LHCN-M2 (cell line): Measurements from ENCODE around the gene PDIA6. TPM values are rescaled to one million over a fixed set of nuclear protein-coding genes. Genes with fewer than 3 reads are reported as not detected.

Experiments
- DNase-seq: peaks from one replicate; pipeline ENCODE4 v3.0.0-alpha.2; 2012; ENCODE audit warnings: low read depth
- polyA plus RNA-seq: library from polyadenylated mRNA; unstranded; fragments of >200 nt; gene quantifications from one replicate; pipeline ENCODE4 v1.2.1, GENCODE V29; 2012; ENCODE audit warnings: missing spikeins
- total RNA-seq: library from RNA; depleted of rRNA; stranded (reverse); fragments of >200 nt; gene quantifications from 2 replicates; pipeline ENCODE4 v1.2.3, GENCODE V29; 2014; rRNA removed

The PDIA6 gene, protein sequence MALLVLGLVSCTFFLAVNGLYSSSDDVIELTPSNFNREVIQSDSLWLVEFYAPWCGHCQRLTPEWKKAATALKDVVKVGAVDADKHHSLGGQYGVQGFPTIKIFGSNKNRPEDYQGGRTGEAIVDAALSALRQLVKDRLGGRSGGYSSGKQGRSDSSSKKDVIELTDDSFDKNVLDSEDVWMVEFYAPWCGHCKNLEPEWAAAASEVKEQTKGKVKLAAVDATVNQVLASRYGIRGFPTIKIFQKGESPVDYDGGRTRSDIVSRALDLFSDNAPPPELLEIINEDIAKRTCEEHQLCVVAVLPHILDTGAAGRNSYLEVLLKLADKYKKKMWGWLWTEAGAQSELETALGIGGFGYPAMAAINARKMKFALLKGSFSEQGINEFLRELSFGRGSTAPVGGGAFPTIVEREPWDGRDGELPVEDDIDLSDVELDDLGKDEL
- 256 and 274 TPM in 2 replicates for total RNA-seq
- polyA plus RNA-seq, result 152 TPM

DNA sequence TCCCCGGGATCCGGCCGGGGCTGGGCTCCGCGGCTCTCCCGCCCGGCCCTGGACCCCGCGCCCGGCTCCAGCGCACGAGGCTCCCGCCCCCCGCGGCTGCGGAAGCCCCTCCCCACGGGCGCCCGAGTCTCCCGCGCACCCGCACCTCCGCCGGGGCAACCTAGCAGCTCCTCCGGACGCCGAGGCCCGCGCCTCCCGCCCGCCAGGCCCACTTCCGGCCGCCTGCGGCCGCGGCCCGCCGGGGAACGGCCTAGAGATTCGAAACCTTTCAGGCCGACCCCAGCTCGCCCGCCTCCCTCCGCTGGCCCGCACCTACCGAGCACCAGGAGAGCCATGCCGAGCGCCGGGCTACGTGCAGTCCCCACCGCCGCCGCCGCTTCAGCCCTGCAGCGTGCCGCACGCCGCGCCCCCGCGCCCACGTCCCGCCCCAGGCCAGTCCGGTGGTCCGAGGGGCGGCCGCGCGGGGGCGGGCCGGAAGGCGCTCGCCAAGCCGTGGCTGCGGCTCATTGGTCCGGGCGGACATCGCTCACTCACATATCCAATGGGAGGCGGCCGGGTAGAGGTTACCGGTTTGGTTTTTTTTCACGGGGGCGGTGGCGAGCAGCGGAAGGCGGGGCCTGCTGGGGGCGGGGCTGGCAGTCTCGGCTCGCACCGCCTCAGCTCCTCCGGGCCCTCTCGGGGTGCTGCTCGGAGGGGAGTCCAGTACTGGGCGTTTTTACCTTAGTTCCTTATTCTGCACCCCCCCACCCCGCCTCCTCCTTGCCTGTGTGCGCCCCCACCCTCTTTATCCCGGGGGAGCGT lies at the start of gene PDIA6:
PDIA6 (minus strand) TSS at position 424 of the 801 bp plus-strand sequence; CDS start at position 335, 89 bp downstream.
- DNase-seq, result peak; percentile 93

DNA sequence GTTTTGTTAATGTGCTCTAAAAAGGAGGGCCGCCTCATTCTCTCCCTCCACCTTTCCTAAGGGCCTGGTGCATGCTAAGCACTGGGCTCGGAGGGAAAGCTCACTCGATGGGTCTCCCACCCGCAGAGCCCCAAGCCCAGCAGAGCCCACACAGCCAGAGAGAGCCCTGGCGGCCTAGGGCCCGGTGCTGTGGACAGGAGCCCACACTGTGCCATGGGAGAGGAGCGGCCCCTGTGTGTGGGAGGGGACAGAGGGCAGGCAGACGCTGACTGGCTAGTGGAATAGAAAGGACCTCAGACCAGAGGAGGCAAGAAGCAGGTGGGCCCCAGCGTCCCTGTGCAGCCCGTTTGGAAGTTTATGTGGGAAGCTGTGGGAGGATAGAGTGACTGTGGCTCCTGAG lies 49.7 kb upstream of the PDIA6 start:
- no peak for DNase-seq

DNA sequence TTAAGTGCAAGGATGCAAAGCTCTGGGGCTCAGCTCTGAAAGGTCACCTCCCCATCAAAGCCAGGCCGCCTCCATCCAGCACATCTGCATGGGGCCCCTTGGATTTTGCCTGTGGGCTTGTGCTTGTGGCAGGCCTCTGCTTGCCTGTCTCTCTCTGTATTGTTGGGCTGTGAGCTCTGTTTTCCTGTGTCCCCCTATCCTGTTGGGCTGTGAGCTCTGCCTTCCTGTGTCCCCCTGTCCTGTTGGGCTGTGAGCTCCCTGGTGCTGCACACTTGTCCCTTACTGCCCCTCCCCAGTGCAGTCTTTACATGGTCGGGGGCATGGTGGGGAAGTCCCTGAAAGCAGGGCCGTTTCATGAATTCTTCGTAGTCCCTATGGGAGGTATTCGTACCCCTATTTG lies 49.2 kb upstream of the PDIA6 start:
- DNase-seq, result no peak

DNA sequence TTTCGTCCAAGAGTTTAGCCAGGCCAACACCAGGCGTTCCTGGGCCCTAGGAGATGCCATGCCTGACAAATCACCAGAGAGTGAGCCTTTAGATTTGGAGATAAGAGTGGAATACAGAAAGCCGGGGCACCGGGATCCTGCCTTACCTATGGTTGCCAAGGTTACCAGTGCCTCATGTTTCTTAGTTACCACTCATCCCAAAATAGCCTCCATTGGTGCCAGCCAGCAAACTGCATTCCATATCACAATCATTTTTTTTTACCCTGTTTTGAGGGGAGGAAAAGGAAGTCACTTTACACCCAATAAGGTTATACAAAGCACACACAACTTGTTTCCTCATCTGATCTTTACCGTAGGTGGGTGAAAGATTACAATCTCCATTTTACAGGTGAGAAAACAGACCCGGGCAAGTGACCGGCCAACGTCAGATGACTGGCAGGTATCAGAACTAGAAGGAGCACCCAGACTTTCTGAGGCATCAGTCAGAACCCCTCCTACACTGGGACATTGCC lies 48.3 kb upstream of the PDIA6 start:
- DNase-seq, result no peak

DNA sequence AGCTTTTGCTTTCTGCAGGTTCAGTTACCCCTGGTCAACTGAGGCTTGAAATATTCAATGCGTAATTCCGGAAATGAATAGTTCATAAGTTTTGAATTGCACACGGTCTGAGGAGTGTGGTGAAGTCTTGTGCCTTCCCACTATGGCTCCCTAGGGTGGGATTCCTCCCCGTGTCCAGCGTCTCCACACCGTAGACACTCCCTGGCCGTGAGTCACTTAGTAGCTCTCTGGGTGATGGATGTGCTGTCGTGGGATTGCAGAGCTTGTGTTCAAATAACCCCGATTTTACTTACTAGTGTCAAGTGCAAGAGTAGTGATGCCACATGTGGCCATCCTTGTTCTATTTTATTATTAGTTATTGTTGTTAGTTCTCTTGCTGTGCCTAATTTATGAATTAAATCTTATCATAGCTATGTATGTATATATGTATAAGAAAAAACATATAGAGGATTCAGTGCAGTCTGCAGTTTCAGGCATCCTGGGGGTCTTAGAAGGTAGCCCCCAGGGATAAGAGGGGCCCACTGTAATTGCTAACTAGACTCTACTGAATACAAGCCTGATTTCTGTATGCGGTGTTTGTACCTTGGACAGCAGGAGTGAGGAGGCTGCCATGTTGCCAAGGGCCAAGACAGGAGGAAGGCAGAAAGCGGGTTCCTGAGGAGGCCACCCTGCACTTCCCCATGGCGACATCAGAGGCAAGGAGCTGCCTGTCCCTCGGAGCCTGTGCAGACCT lies 47.7 kb upstream of the PDIA6 start:
- no peak for DNase-seq

DNA sequence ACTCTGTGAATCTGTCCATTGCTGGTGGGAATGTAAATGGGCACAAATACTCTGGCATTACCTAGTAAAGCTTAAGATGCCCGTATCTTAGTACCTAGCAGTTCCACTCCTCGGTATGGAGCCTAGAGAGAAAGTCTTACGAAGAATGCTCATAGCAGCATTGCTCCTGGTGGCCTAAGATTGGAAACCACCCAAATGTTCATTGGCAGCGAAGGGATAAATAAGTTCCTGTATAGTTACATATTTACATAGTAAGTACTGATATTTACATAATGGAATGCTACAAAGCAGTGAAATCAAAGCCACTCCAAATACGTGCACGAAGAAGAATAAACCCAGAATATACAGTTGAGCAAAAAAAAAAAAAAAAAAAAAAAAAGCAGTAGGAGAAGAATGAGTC lies 46.7 kb upstream of the PDIA6 start:
- no peak for DNase-seq

DNA sequence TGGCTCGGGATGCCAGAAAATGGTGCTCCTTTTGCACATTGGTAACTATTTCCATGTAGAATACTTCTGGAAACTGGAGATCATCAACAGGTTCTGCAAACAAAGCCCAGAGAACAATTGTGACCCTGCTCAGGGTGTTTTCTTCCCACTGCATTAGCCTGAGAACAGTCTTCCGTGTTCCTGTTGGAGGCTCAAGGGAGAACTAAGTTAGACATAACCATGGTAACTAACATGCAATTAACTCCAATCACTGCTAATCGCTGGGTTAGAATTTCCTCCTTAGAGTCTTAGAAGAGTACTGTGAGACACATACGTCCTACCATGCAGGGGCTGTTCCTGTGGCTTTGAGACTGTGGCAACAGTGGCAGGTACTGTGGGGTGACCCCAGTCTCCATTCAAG lies 36.0 kb upstream of the PDIA6 start:
- no peak for DNase-seq

DNA sequence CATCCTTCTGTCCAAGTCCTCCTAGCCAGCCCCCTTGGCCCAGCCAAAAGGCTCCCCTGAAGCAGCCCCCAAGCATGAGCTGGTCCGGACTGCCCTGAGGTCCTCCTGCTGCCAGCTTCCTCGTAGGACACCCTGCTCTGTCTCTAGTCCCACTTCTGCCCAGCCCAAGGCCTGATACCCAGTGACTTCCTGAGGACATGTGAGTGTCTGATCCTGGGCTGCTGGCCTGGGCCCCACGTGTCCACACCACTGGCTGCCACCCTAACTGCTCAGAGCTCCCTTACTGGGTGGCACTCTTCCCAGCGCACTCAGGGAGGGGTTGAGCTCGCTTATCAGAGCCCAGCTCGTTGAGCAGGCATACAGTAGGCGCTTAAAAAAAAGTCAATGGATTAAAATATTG lies 34.4 kb upstream of the PDIA6 start:
- no peak for DNase-seq

DNA sequence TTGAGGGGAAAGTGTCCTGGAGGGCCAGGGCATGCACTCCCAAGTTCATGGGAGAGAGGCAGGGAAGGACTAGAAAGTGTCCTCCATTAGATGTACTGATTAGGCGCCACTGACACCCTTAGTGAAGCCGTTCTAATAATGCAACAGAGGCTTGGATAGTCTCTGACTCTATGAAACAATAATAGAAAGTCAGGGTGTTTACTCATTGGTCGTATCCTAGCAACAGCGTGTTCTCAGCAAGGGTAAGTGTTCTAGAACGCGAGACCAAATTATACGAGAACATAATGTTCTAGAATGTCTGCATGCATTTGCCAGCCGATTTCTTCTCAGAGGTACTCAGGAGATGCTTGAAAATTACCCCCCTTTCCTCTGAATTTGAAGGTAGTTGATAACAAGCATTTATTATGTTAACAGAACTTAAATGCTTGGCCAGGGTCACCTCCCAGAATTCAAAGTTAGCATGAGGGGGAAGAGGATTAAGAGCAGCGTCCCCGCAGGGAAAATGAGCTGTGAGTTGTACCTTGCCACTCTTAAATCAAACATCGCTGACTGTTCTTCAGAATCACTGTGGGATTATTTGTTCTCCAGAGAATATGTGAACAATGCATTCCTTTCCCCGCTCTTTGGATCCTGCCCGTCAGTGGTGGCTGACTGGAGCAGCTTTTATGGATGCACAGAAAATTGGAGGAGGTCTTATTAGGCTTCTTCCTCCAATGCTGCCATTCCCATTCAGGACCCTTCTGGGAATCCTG lies 33.7 kb upstream of the PDIA6 start:
- no peak for DNase-seq

DNA sequence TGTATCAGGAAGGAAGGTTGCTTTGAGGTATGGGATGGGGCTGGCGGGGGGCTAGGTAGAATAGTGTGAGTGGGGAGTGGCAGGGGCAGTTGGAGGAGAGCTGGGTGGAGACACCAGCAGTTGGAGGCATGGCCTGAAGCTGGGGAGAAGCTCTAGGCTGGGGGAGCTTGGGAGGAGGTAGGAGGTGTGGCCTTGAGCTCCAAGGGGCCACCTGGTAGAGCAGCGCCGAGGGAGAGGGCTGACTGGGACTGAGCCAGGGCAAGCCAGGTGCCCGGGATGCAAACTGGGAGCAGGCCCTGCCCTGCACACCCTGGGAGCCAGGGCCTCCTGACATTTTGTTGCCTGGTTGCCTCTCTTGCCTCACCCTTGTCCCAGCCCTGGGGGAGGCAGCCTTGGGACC lies 33.1 kb upstream of the PDIA6 start:
- no peak for DNase-seq

DNA sequence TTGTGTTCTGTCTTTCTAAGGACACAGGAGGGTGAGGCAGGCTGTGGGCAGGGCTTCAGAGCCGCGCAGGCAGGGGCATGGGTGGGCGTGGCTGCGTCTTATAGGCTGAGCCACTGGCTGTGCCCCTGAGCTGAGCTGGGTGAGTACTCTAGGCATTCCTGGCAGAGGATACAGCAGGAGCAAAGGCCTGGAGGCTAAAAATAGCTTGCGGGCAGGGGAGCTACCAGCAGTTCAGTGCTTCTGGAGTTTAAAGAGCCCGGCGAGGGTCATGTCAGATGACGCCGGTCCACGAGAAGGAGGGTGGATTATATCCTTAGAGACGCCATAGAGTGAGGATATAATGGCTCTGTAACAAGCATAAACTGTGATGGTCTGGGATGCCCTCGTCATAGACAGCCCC lies 31.5 kb upstream of the PDIA6 start:
- DNase-seq, result peak; percentile 83

DNA sequence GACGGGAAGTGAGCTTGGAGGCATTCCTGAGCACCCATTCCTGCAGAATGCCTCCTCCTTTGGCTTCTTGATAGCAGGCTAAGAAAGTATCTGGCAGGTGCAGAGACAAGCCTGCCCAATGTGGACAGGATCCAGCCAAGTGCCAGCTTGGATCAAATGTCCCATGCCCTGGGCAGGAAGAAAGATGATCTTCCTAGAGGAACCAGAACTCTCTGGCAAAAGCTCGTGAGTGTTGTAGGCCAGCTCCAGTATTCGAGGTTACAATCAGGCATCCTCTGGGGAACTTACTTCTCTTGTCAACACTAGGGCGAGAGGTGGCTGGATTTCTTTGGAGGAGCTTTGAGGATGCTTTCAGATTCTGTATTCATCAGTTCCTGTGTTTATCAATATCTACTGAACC lies 29.9 kb upstream of the PDIA6 start:
- DNase-seq, result no peak

DNA sequence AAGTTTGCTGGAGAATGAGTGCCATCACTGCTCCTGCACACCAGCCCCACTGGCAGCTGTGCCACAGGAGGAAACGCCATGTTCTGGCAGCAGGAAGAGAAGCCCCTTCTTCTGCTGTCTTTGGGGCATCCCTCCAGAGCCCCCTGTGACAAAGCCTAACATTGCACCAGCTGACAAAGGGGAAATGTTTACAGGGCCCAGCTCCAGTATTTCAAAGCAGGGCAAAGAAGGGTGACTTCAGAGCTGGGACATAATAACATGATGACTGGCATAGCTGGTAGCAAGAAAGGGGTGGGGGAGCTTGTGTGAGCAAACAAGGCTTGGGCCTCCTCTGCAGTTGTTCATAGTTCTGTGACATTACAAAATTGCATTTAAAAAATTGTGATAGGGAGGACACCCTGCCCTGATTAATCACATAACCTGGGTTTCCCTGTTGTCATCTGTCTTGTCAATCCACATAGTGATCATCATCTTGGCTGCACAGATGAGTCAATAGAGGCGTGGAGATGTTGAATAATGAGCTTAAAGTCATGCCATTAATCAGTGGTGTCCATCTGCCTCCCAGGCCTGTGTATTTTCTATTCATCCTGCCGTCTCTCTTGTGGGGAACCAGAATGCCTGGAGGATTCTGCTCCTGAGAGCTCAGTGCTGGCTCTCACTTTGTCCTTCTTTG lies 29.1 kb upstream of the PDIA6 start:
- no peak for DNase-seq

DNA sequence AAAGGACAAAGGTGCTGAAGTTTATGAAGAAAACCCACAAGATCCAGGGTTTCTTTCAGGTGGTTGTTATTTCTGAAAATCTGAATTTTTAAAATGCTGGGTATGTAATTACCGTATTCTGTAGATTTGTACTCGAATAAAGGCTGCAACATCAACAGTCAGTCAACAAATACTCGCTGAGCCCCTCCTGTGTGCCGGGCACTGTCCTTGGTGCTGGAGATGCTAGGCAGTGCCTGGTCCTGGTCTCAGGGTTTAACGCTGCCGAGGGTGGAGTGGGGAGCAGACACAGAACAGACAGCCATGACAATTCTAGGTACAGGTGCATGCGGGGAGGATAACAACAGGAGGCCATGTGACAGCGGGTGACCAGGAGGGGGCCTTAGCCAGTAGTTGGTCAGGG lies 27.2 kb upstream of the PDIA6 start:
- no peak for DNase-seq

DNA sequence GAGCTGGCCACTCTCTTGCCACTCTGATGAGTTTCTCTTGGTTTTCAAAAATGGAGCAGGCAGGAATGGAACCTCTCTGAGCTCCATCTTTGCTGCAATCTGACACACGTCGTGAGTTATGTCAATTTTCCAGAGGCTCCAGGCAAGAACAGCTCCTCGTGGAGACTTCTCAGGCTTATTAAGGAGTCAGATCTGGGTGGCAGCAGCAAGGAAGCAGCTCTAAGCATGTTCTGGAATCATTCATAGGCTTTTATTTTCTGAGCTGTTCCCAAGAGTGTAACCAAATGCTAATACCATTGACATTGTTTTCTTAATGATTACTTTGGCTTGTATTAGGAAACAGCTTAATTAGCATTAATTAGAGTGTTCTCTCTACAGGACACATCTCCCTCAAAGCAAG lies 26.1 kb upstream of the PDIA6 start:
- DNase-seq, result no peak

DNA sequence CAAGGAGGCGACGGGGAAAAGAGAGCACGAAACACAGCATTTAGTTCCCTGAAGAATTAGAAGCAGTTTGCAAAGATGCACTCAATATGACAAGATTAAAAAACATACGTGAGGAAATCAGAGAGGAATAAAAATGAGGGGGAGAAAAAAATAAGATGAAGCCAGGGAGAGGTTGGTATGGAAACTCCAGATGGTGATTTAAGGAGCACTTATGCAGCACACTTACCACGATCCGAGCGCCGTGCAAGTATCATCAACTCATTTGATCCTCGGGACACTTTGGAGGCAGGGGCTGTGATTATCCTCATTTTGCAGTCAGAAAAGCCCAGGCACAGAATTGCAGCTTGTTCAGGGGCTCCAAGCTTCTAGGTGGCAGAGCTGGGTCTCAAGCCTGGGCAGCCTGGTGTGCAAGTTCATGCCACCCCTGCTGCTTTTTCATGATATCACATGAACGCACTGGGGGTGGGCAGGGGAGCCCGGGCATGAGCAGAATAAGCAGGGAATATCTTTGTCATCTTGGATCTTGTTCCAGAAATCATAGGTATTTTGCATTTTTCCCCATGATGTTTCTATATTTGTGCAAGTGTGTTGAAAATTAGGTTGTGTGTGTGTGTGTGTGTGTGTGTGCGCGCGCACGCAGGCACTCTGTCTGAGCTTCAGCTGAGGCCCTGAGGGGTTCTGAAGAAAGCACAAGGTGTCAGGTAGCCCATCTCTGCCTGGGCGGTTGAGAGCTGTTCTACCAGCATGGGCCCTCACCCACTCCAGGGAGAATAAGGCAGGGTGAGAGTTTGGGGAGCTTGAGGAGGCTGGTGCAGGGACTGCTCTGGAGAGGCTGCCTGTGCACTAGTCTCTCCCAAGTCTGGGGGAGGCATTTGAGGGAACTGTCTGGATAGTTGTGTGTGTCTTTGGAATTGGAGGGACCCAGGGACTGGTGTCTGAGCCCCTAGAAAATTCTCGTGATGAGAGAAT lies 25.0 kb upstream of the PDIA6 start:
- DNase-seq, result no peak

DNA sequence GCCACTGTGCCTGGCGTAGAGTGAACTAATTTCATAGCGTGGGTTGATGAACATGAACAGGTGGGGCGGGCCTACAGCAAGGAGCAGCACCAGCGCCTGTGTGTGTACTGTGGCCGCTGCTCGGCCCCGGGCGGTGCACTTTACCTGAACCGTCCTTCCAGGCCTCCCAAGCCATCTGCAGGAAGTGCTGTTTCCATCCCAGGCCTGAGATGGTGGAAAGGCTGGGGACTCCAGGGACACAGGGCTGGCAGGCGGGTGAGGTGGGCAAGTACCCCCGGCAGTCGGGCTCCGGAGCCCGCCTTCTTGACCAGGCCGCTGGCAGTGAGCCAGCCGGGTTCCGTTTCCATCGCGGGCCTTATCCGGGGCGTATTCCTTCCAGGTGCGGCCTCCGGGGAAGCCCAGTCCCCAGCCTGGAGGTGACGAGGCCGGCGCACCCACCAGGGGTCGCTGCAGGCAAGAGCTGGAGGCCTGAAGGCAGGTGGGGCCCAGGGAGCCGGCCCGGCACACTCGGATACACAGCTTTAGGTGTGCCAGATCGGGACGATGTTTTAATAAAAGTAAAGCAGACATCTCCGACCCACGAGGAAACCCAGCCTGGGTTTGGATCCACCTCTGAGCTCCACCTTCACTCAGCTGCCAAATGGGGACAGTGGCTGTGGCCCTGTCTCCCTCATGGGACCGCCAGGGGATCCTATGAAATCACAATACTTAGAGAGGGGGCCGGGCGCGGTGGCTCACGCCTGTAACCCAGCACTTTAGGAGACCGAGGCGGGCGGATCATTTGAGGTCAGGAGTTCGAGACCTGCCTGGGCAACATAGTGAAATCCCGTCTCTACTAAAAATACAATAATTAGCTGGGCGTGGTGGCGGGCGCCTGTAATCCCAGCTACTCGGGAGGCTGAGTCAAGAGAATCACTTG lies 22.7 kb upstream of the PDIA6 start:
- no peak for DNase-seq

DNA sequence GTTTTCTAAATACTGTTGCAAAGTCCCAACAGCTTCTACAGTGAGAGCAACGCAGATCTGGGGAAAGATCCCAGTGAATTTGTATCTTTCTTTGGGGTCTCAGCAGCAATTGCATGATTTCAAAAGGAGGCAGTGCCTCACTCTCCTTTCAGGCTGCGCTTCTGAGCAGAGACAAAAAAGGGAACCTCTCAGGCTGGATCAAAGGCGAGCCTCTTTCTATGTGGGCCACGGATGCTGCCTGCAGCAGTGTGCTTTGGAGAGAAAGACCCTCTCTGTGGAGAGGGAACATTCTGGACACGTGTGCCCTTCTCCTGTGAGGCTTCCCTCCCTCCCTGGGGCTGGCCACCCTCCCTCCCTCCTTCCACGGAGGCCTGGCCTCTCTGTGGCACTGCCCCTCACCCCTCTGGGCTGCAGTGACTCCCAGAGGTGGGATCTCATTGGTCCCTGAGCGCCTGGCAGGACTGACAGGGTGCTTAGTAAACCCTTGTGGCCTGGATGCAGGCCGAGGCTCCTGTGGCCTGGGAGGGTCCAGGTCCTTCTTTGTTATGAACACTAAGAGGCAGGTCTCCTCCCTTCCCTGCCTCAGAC lies 21.6 kb upstream of the PDIA6 start:
- no peak for DNase-seq
